ENCODE data around the gene KRTAP25-1.

DNA sequence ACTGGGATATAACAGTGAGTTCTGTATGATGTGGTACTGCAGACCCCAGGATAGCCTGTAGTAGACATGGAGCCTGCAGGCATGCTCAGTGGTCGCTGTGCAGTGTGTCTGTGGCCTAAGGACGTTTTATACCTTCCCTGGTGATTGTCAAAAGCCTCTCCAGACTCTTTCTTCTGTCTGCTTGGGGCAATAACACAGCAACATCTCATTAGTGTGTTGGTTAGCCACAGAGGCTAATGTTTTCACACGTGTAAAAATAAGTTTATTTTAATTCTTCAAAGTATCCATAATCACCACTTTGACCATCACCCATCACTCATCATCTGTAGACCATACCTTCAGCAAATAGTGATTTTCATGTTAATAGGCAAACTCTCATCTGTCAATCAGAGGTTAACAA, 6.5 kb downstream of the KRTAP25-1 start, which contains the start of gene KRTAP24-1:
- TF ChIP-seq, protein P1, sequence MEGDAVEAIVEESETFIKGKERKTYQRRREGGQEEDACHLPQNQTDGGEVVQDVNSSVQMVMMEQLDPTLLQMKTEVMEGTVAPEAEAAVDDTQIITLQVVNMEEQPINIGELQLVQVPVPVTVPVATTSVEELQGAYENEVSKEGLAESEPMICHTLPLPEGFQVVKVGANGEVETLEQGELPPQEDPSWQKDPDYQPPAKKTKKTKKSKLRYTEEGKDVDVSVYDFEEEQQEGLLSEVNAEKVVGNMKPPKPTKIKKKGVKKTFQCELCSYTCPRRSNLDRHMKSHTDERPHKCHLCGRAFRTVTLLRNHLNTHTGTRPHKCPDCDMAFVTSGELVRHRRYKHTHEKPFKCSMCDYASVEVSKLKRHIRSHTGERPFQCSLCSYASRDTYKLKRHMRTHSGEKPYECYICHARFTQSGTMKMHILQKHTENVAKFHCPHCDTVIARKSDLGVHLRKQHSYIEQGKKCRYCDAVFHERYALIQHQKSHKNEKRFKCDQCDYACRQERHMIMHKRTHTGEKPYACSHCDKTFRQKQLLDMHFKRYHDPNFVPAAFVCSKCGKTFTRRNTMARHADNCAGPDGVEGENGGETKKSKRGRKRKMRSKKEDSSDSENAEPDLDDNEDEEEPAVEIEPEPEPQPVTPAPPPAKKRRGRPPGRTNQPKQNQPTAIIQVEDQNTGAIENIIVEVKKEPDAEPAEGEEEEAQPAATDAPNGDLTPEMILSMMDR (IDR thresholded peaks at IDR 0.05) = no peak
- TF ChIP-seq POLR2A (IDR thresholded peaks at IDR 0.05) = no peak

All from heart left ventricle (tissue), 13 donors.